CD14-positive monocyte (primary cell): ENCODE measurements around the gene RAB7B. TPM values are rescaled to one million over a fixed set of nuclear protein-coding genes. Genes with fewer than 3 reads are reported as not detected.

Experiments used
- DNase-seq, 3 donors: peaks; one replicate each; pipeline ENCODE4 v3.0.0-alpha.2; 2011 to 2022
- H2AFZ ChIP-seq: 2 replicates; pipeline ENCODE4 v1.6.0; 2012; ENCODE audit warnings: mild to moderate bottlenecking, low read depth, low read length, inconsistent platforms; ENCODE audit not compliant: insufficient read depth, poor library complexity, severe bottlenecking
- H3K27ac ChIP-seq, 2 donors: 1 replicate in 1 of 2; 2 replicates in 1 of 2; pipeline ENCODE4 v1.5.1; 2012 to 2013; ENCODE audit warnings: low read length in 2 of 2, control low read depth in 1 of 2, inconsistent platforms in 1 of 2, low read depth in 1 of 2, mild to moderate bottlenecking in 1 of 2
- H3K27me3 ChIP-seq, 2 donors: one replicate each; pipeline versions ENCODE4 v1.6.0 to v1.6.1; 2011 to 2013; ENCODE audit warnings: low read length in 2 of 2; ENCODE audit not compliant: control insufficient read depth in 2 of 2, insufficient read depth in 2 of 2
- H3K36me3 ChIP-seq, 2 donors: replicated peaks in 1 of 2; 1 replicate in 1 of 2; 2 replicates in 1 of 2; pipeline versions ENCODE4 v1.5.1 to v1.6.1; 2012 to 2013; ENCODE audit warnings: low read length in 2 of 2, control low read depth in 1 of 2, inconsistent platforms in 1 of 2, mild to moderate bottlenecking in 1 of 2; ENCODE audit not compliant: insufficient read depth in 2 of 2, control insufficient read depth in 1 of 2
- H3K4me1 ChIP-seq, 2 donors: 1 replicate in 1 of 2; 2 replicates in 1 of 2; pipeline versions ENCODE4 v1.5.1 to v1.6.1; 2012 to 2013; ENCODE audit warnings: low read length in 2 of 2, control low read depth in 1 of 2, inconsistent platforms in 1 of 2, mild to moderate bottlenecking in 1 of 2, moderate library complexity in 1 of 2; ENCODE audit not compliant: insufficient read depth in 2 of 2, control insufficient read depth in 1 of 2
- H3K4me2 ChIP-seq: replicated peaks from 2 replicates; pipeline ENCODE3; 2012; ENCODE audit warnings: low read length, moderate library complexity, mild to moderate bottlenecking; ENCODE audit not compliant: poor library complexity, severe bottlenecking; ENCODE audit errors: extremely low read depth
- H3K4me3 ChIP-seq, 3 experiments: fragments of 200-600 bp in 1 of 3; sonication (generic) in 1 of 3; replicated peaks in 1 of 3; 1 replicate in 2 of 3; 2 replicates in 1 of 3; pipeline ENCODE4 v1.5.1; 2011 to 2013; ENCODE audit warnings: low read length in 3 of 3, mild to moderate bottlenecking in 3 of 3, control low read depth in 2 of 3, low read depth in 2 of 3, inconsistent platforms in 1 of 3, moderate library complexity in 1 of 3
- H3K79me2 ChIP-seq: 2 replicates; pipeline ENCODE4 v1.6.0; 2012; ENCODE audit warnings: mild to moderate bottlenecking, control low read depth, inconsistent platforms, low read length, moderate library complexity; ENCODE audit not compliant: insufficient read depth
- H3K9ac ChIP-seq: 2 replicates; pipeline ENCODE4 v1.6.0; 2017; ENCODE audit warnings: low read length, mild to moderate bottlenecking; ENCODE audit not compliant: insufficient read depth, poor library complexity, severe bottlenecking
- H3K9me3 ChIP-seq, 2 donors: replicated peaks in 1 of 2; 1 replicate in 1 of 2; 2 replicates in 1 of 2; pipeline versions ENCODE4 v1.5.1 to v1.6.1; 2012 to 2013; ENCODE audit warnings: low read length in 2 of 2, control low read depth in 1 of 2; ENCODE audit not compliant: control insufficient read depth in 1 of 2, insufficient read depth in 1 of 2
- H4K20me1 ChIP-seq: 2 replicates; pipeline ENCODE4 v1.6.0; 2012; ENCODE audit warnings: mild to moderate bottlenecking, low read length, control low read depth, moderate library complexity; ENCODE audit not compliant: insufficient read depth
- H3K27ac Mint-ChIP-seq, 7 donors: one replicate each; pipeline ENCODE4 v1.8.0; 2020; ENCODE audit warnings: mild to moderate bottlenecking in 7 of 7, mixed read lengths in 7 of 7, moderate library complexity in 6 of 7, inconsistent platforms in 2 of 7
- H3K27me3 Mint-ChIP-seq, 3 donors: one replicate each; pipeline ENCODE4 v1.8.0; 2021 to 2022; ENCODE audit warnings: low read depth in 3 of 3, mild to moderate bottlenecking in 3 of 3, mixed read lengths in 3 of 3, moderate library complexity in 3 of 3, inconsistent platforms in 1 of 3
- H3K36me3 Mint-ChIP-seq, 2 donors: one replicate each; pipeline ENCODE4 v1.8.0; 2020; ENCODE audit warnings: mixed read lengths in 2 of 2, inconsistent platforms in 1 of 2, mild to moderate bottlenecking in 1 of 2
- H3K4me1 Mint-ChIP-seq: one replicate; pipeline ENCODE4 v1.8.0; 2020; ENCODE audit warnings: mild to moderate bottlenecking, mixed read lengths
- H3K4me3 Mint-ChIP-seq, 2 donors: one replicate each; pipeline ENCODE4 v1.8.0; 2020; ENCODE audit warnings: mild to moderate bottlenecking in 2 of 2, mixed read lengths in 2 of 2, moderate library complexity in 1 of 2
- H3K9me3 Mint-ChIP-seq, 7 donors: one replicate each; pipeline ENCODE4 v1.8.0; 2020 to 2022; ENCODE audit warnings: mixed read lengths in 7 of 7, mild to moderate bottlenecking in 6 of 7, moderate library complexity in 6 of 7, inconsistent platforms in 2 of 7
- CTCF ChIP-seq: fragments of 200-600 bp; IDR thresholded peaks from one replicate; pipeline ENCODE4 v1.8.0; 2022; ENCODE audit warnings: antibody characterized with exemption, mild to moderate bottlenecking
- WGBS: methylation state at CpG from one replicate; pipeline ENCODE4 v1.1.5; 2013; ENCODE audit warnings: missing lambda C conversion rate; ENCODE audit not compliant: insufficient coverage; 5-methylcytosine and 5-hydroxymethylcytosine counted together
- intact Hi-C, 2 donors: fragments of 100-400 bp; cut with micrococcal nuclease; formaldehyde crosslinking; loops; one replicate each; pipeline versions ENCODE4 v1.15.0 to v1.15.1; 2023
- polyA plus RNA-seq, 3 donors: library from polyadenylated mRNA; depleted of rRNA in 1 of 3; unstranded in 2 of 3; stranded (reverse) in 1 of 3; fragments of 300-500 nt in 2 of 3; fragments of >200 nt in 1 of 3; fragmentation: Illumina TruSeq in 2 of 3; gene quantifications; 1 replicate in 2 of 3; 2 replicates in 1 of 3; pipeline ENCODE4 v1.2.3, GENCODE V29; 2012 to 2021

The RAB7B gene
- polyA plus RNA-seq, 3 donors: 0.41 to 0.52 (median 0.47) TPM

GRCh38 chr1:206000641-206001339 is 2.4 kb downstream of the RAB7B start:
- Mint-ChIP-seq H3K4me1 (peaks cover 55% of the 10 kb centered on the region), H3K4me3 (no peak overlapping the region), H3K27me3 (peaks cover 0 to 3% (median 0%) of the 10 kb centered on the region in 3 donors), H3K36me3 (peaks cover 0 to 5% of the 10 kb centered on the region in 2 donors), H3K9me3 (peaks cover 6 to 12% (median 7%) of the 10 kb centered on the region in 7 donors), H3K27ac (peak overlapping the region in 5 of 7 donors; percentile 40 to 78 (median 70))
- WGBS: 87% methylated on average over 6 of the region's 8 CpGs
- intact Hi-C loops: no loop called here
- H3K9me3 ChIP-seq: peaks cover 0 to 4% of the 10 kb centered on the region in 2 donors
- no peaks in the 10 kb centered on the region for H4K20me1 ChIP-seq
- H3K36me3 ChIP-seq: no peaks in the 10 kb centered on the region
- no peak for DNase-seq
- no peaks in the 10 kb centered on the region for H3K27me3 ChIP-seq
- peaks cover 43 to 50% of the 10 kb centered on the region in 2 donors for H3K4me1 ChIP-seq
- no peak overlapping the region for H3K4me3 ChIP-seq
- peaks cover 7% of the 10 kb centered on the region for H3K79me2 ChIP-seq
- no peak overlapping the region for H3K9ac ChIP-seq
- peak overlapping the region in 1 of 2 donors; percentile 12 for H3K27ac ChIP-seq
- no peak overlapping the region for H3K4me2 ChIP-seq
- no peak overlapping the region for H2AFZ ChIP-seq
- no peak for TF ChIP-seq CTCF

GRCh38 chr1:205998457-205999241 is 4.5 kb downstream of the RAB7B start:
- no peak overlapping the region for H3K4me3 Mint-ChIP-seq
- H3K9ac ChIP-seq: no peak overlapping the region

More at GRCh38 chr1:205998457-205999241, 4.5 kb downstream of the RAB7B start:
- Histone ChIP-seq H3K27ac (no peak overlapping the region), H3K36me3 (no peaks in the 10 kb centered on the region), H3K4me3 (no peak overlapping the region), H3K4me2 (no peak overlapping the region), H3K9me3 (peaks cover 0 to 4% of the 10 kb centered on the region in 2 donors), H3K79me2 (peaks cover 7% of the 10 kb centered on the region), H4K20me1 (no peaks in the 10 kb centered on the region), H3K27me3 (no peaks in the 10 kb centered on the region), H2AFZ (no peak overlapping the region), H3K4me1 (peaks cover 31 to 34% of the 10 kb centered on the region in 2 donors)
- no peak for TF ChIP-seq CTCF
- intact Hi-C loops: no loop called here
- peaks cover 0 to 5% of the 10 kb centered on the region in 2 donors for H3K36me3 Mint-ChIP-seq
- H3K9me3 Mint-ChIP-seq: peaks cover 6 to 12% (median 7%) of the 10 kb centered on the region in 7 donors
- peaks cover 0 to 3% (median 0%) of the 10 kb centered on the region in 3 donors for H3K27me3 Mint-ChIP-seq
- H3K27ac Mint-ChIP-seq: no peak overlapping the region
- 100% methylated on average over 5 of the region's 13 CpGs for WGBS
- DNase-seq: no peak
- peaks cover 36% of the 10 kb centered on the region for H3K4me1 Mint-ChIP-seq
